Left ventricle myocardium inferior (tissue), 1 donor: ENCODE data around the gene DDAH2. TPM values are rescaled to one million over a fixed set of nuclear protein-coding genes. Genes with fewer than 3 reads are reported as not detected.

Experiments used
- DNase-seq: peaks from one replicate; pipeline ENCODE4 v3.0.0-alpha.2; 2020
- H3K27ac ChIP-seq: fragments of 200-600 bp; replicated peaks from 2 replicates; pipeline ENCODE4 v1.8.0; 2021
- H3K27me3 ChIP-seq: fragments of 200-600 bp; 2 replicates; pipeline ENCODE4 v1.8.0; 2021; ENCODE audit warnings: low read depth
- H3K36me3 ChIP-seq: fragments of 200-600 bp; 2 replicates; pipeline ENCODE4 v1.8.0; 2021
- H3K4me1 ChIP-seq: fragments of 200-600 bp; 2 replicates; pipeline ENCODE4 v1.8.0; 2021
- H3K4me3 ChIP-seq: fragments of 200-600 bp; 2 replicates; pipeline ENCODE4 v1.8.0; 2021; ENCODE audit warnings: mild to moderate bottlenecking, moderate library complexity
- H3K9me3 ChIP-seq: fragments of 200-600 bp; replicated peaks from 2 replicates; pipeline ENCODE4 v1.8.0; 2021
- intact Hi-C: fragments of 100-400 bp; cut with micrococcal nuclease; formaldehyde crosslinking; loops from one replicate; pipeline ENCODE4 v1.11.0; 2022
- total RNA-seq: library from RNA; stranded (reverse); fragmentation: NEBNext Ultra II Directional; extraction: Animal tissue kit (Norgen Biotek cat#: 25700); gene quantifications from one replicate; pipeline ENCODE4 v1.2.1, GENCODE V29; 2021
- TF ChIP-seq, protein P1 (sequence below): fragments of 200-600 bp; IDR thresholded peaks from 2 replicates; pipeline ENCODE4 v1.8.0; 2021; ENCODE audit warnings: antibody characterized with exemption, mild to moderate bottlenecking, borderline replicate concordance
- donor health status: DM: no; HTN: yes; CAD: no; lungs with severe emphysema.

Gene DDAH2
- total RNA-seq, 1 donor from 2014 or later: 36.1 TPM

DNA sequence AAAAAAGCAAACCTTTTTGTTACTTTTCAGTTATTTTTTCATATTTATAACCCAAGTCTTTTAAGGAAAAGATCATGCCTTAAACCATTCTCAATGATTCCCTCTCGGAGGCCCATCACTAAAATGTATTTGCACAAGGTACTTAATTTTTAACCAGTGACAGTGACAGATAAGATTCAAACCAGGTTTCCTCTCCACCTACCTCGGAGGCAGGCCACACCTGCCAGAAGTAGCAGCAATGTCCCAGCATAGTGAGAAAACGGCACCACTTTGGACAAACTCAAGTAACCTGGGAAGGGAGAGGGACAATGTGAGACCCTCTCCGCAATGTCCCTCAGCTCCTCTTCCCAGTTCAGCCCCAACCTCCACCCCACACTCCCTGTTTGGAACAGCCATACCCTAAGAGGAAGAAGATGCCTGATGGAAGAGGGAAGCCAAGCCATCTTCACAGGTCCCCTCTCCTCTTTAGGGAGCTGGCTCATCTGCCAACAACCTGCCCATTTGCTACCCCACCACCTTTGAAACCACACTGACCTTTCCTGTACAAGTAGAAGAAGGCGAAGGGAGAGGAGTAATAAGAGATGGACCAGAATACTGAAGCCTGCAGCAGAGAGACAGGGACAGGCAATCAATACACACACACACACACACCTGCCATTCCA lies 28.2 kb downstream of the DDAH2 start:
- Histone ChIP-seq H3K27ac (peak overlapping the region; percentile 99), H3K4me3 (peak overlapping the region; percentile 90), H3K27me3 (no peaks in the 10 kb centered on the region), H3K9me3 (no peaks in the 10 kb centered on the region), H3K4me1 (peaks cover 43% of the 10 kb centered on the region), H3K36me3 (peaks cover 36% of the 10 kb centered on the region)
- TF ChIP-seq, protein P1, sequence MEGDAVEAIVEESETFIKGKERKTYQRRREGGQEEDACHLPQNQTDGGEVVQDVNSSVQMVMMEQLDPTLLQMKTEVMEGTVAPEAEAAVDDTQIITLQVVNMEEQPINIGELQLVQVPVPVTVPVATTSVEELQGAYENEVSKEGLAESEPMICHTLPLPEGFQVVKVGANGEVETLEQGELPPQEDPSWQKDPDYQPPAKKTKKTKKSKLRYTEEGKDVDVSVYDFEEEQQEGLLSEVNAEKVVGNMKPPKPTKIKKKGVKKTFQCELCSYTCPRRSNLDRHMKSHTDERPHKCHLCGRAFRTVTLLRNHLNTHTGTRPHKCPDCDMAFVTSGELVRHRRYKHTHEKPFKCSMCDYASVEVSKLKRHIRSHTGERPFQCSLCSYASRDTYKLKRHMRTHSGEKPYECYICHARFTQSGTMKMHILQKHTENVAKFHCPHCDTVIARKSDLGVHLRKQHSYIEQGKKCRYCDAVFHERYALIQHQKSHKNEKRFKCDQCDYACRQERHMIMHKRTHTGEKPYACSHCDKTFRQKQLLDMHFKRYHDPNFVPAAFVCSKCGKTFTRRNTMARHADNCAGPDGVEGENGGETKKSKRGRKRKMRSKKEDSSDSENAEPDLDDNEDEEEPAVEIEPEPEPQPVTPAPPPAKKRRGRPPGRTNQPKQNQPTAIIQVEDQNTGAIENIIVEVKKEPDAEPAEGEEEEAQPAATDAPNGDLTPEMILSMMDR: no peak
- intact Hi-C loops: no loop called here
- DNase-seq: no peak

DNA sequence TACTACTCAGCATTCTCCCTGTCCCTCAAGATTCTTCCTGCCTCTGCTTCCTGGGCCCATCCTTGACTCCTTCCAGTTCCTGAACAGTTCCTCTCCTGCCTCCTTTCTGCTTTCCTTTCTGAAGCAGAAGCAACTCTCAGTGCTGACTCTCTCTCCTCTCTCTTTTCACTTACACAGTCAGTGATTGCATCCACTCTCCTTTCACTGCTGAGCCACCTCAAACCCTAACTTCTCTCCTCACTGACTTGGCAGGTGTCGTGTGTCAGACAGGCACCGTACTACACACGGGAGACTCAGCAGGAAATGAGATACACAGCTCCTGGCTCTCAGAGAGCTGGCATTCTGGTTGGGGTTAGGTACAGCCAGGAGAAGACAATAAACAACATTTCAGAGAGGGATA lies 31.5 kb downstream of the DDAH2 start:
- H3K27ac ChIP-seq: no peak overlapping the region
- no peak overlapping the region for H3K4me3 ChIP-seq
- peaks cover 68% of the 10 kb centered on the region for H3K36me3 ChIP-seq

DNA sequence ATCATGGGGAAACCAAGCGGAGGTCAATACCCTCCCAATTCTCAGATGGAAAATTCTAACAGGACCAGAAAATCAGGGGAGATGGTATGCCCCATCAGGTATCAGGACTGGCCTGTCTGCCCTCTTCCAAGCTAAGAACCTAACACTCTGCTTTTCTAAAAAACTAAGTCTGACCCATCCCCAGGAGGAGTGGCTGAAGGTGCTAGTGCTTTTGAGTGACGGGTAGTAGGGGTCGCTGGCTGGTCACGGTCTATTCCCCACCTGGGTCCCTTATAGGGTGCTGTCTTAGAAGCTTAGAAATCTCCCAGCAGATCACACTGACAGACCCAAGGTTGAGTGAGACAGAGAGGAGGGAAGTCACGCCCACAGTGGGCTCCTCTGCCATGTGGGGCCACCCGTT lies 35.6 kb downstream of the DDAH2 start:
- no peak for DNase-seq
- intact Hi-C loops: no loop called here
- peaks cover 3% of the 10 kb centered on the region for H3K4me1 ChIP-seq
- H3K27ac ChIP-seq: no peak overlapping the region
- TF ChIP-seq, protein P1: no peak
- H3K9me3 ChIP-seq: no peaks in the 10 kb centered on the region
- H3K4me3 ChIP-seq: no peak overlapping the region
- no peaks in the 10 kb centered on the region for H3K27me3 ChIP-seq
- H3K36me3 ChIP-seq: peaks cover 91% of the 10 kb centered on the region

More for the DNA sequence above, 31.5 kb downstream of the DDAH2 start:
- Histone ChIP-seq H3K27me3 (no peaks in the 10 kb centered on the region), H3K9me3 (no peaks in the 10 kb centered on the region), H3K4me1 (peaks cover 31% of the 10 kb centered on the region)
- TF ChIP-seq, protein P1: no peak
- intact Hi-C loops: no loop called here
- DNase-seq: no peak

DNA sequence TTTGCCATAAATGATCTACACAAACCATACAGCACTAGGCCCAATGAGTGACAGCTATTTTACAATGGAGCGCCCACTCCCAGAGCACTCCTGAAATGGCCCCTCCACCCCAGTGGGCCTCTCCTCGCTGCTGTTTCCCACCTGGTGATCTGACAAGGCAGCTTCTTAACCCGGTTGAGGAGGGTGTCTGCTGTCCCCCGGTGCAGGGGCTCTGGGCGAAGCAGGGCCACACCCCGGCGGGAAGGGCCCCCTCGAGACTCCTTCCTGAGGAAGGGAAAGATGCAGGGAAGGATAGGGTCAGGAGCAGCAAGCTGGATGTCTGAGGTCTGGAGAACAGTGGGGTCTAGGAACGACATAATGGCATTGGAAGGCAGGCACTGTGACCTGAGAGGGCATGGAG lies 36.2 kb downstream of the DDAH2 start:
- no peaks in the 10 kb centered on the region for H3K27me3 ChIP-seq
- intact Hi-C loops: no loop called here
- no peaks in the 10 kb centered on the region for H3K4me1 ChIP-seq
- no peaks in the 10 kb centered on the region for H3K9me3 ChIP-seq
- H3K4me3 ChIP-seq: no peak overlapping the region
- peaks cover 96% of the 10 kb centered on the region for H3K36me3 ChIP-seq
- TF ChIP-seq, protein P1: no peak
- no peak for DNase-seq
- no peak overlapping the region for H3K27ac ChIP-seq

DNA sequence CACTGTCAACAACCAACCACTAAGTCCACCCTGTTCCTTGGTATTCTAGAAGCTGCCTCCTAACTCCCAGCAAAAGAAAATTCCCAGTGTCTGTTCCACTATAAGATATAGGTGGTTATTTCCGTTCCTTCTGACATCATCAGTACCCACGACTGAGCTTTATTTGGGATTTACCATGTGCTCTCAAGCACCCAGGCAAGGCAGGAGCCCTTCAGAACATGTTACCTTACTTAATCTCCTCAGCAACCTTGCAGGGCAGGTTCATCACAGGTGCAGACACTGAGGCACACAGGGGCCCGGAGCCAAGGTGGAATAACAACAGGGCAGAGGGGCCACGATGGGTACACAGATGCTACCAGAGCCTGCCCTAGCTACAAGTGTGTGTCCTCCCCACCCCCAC lies 36.7 kb downstream of the DDAH2 start:
- no peaks in the 10 kb centered on the region for H3K27me3 ChIP-seq
- no peaks in the 10 kb centered on the region for H3K4me1 ChIP-seq
- TF ChIP-seq, protein P1: no peak
- intact Hi-C loops: no loop called here
- no peaks in the 10 kb centered on the region for H3K9me3 ChIP-seq
- no peak overlapping the region for H3K27ac ChIP-seq
- peaks cover 99% of the 10 kb centered on the region for H3K36me3 ChIP-seq
- H3K4me3 ChIP-seq: no peak overlapping the region
- no peak for DNase-seq
